Measurements from ENCODE around the gene OSBPL1A. TPM values are rescaled to one million over a fixed set of nuclear protein-coding genes. Genes with fewer than 3 reads are reported as not detected.

OSBPL1A gene
- total and polyA plus RNA-seq, 2 of the 8 experiments (the other 6 are each of a cell fraction or from before 2014, with no cell fraction given), result 53.2 to 74.9 TPM

DNA sequence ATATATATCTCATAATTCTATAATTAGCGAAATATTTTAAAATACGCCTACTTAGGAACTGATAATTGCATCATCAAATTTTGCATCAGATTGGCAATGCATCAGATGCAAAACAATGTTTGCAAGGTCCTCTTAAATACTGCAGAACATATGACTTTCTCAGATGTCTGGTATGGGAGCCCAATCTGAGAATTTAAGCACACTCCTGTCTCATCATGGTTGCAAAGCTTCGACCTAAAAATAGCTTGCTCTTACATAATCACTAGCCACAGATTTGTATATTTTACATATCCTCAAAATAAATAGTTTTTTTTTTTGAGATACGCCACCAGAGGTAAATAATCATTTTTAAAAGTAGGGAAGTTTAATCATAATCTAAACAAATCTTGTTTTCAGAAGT lies 135.5 kb downstream of the OSBPL1A start:
- ChIA-PET CTCF (ENCODE audit: partially characterized antibody) (interaction anchor here (0.6 to 1.2 kb wide), 2 partner anchors 85 to 394 kb away, joined by 3 read pairs; no protein-coding TSS in a partner anchor), POLR2A (ENCODE audit: partially characterized antibody) (interaction anchor here (1.3 to 2.3 kb wide), 2 partner anchors 9 to 124 kb away, joined by 4 to 12 read pairs; partner anchors contain the start of gene CABYR)
- no peak overlapping the region for H4K8ac ChIP-seq (ENCODE audit: extremely low read depth, insufficient read depth, low read length)
- no peak overlapping the region for H2BK12ac ChIP-seq (ENCODE audit: low read depth, low read length)
- no peak overlapping the region for H3K9ac ChIP-seq (replicated peaks in 1 of 4; ENCODE audit: extremely low read depth in 1 of 4, low read depth in 3 of 4, low read length in 3 of 4)
- no peak overlapping the region for H3K56ac ChIP-seq (replicated peaks; ENCODE audit: insufficient read length, low read depth, low read length)
- H2BK20ac ChIP-seq (ENCODE audit: low read length), result no peak overlapping the region
- H3K4me3 ChIP-seq (ENCODE audit: extremely low read depth in 1 of 4, insufficient read depth in 2 of 4, low read depth in 3 of 4, low read length in 4 of 4), result no peak overlapping the region
- H3K27me3 ChIP-seq (replicated peaks in 1 of 4; ENCODE audit: control insufficient read depth in 3 of 4, extremely low read depth in 1 of 4, insufficient read depth in 3 of 4, low read length in 3 of 4), result no peaks in the 10 kb centered on the region
- H3K23me2 ChIP-seq (ENCODE audit: low read depth, low read length), result no peaks in the 10 kb centered on the region; the same call in 1 of the 2 replicates
- H3K18ac ChIP-seq (ENCODE audit: extremely low read depth, low read length), result no peak overlapping the region
- no peak overlapping the region for H3K14ac ChIP-seq (ENCODE audit: insufficient read length)
- H2BK120ac ChIP-seq (replicated peaks; ENCODE audit: low read depth, low read length), result no peak overlapping the region
- no peak overlapping the region for H3K27ac ChIP-seq (ENCODE audit: low read depth, low read length)
- H3K23ac ChIP-seq (ENCODE audit: insufficient read length), result no peak overlapping the region
- peaks cover 0 to 1% of the 10 kb centered on the region in 2 experiments for H4K20me1 ChIP-seq (replicated peaks in 1 of 2; ENCODE audit: control insufficient read depth in 1 of 2, insufficient read depth in 2 of 2, low read length in 2 of 2)
- no peaks in the 10 kb centered on the region for H3K9me3 ChIP-seq (ENCODE audit: insufficient read depth in 2 of 2, low read depth in 1 of 2, low read length in 1 of 2)
- H2BK5ac ChIP-seq (ENCODE audit: low read depth, low read length), result no peak overlapping the region
- no peak overlapping the region for H2BK15ac ChIP-seq (ENCODE audit: low read length)
- H3K79me1 ChIP-seq (ENCODE audit: low read depth, low read length), result peaks cover 3% of the 10 kb centered on the region
- H4K91ac ChIP-seq (replicated peaks; ENCODE audit: insufficient read length, low read length), result no peak overlapping the region
- no peak overlapping the region for H3K4ac ChIP-seq (replicated peaks; ENCODE audit: insufficient read length, low read depth, low read length)
- H2AK5ac ChIP-seq (ENCODE audit: low read depth, low read length), result no peak overlapping the region
- DNase-seq (ENCODE audit: low read depth in 1 of 2, low spot score in 2 of 2), result no peak
- no peak overlapping the region for H2AFZ ChIP-seq (ENCODE audit: low read length)
- H3K4me2 ChIP-seq (ENCODE audit: insufficient read depth in 1 of 2, low read depth in 2 of 2, low read length in 2 of 2), result no peak overlapping the region
- WGBS, 2 experiments (ENCODE audit: extremely low coverage in 1 of 2, insufficient coverage in 1 of 2, insufficient read length in 1 of 2, insufficient replicate concordance in 2 of 2, low coverage in 1 of 2, low lambda C conversion rate in 2 of 2, missing lambda C conversion rate in 1 of 2), result 89% methylated on average over 4 of the region's 4 CpGs; no CpG with 5 or more reads in 1 of the 2 experiments
- H3K4me1 ChIP-seq (replicated peaks in 1 of 4; ENCODE audit: control insufficient read depth in 3 of 4, insufficient read depth in 4 of 4, low read length in 3 of 4), result peaks cover 3 to 12% (median 6%) of the 10 kb centered on the region in 4 experiments; a peak in 5 of 7 replicates
- H3K36me3 ChIP-seq (ENCODE audit: control insufficient read depth in 2 of 4, insufficient read depth in 4 of 4, low read length in 3 of 4), result no peaks in the 10 kb centered on the region
- H3K79me2 ChIP-seq (ENCODE audit: control insufficient read depth in 1 of 2, insufficient read depth in 2 of 2, low read length in 2 of 2), result peaks cover 0 to 76% of the 10 kb centered on the region in 2 experiments; a peak in 3 of 4 replicates
- no peak for FAIRE-seq
- H4K5ac ChIP-seq (ENCODE audit: insufficient read length, low read depth, low read length), result no peak overlapping the region
- TF ChIP-seq GABPA (IDR thresholded peaks at IDR 0.05; ENCODE audit: borderline replicate concordance, insufficient read depth, low read length) (no peak), TBP (IDR thresholded peaks at IDR 0.05; ENCODE audit: low read depth, low read length) (no peak), TEAD4 (IDR thresholded peaks at IDR 0.05; ENCODE audit: low read depth, low read length) (no peak), BRCA1 (IDR thresholded peaks at IDR 0.05; ENCODE audit: low read depth, low read length) (no peak), SAP30 (IDR thresholded peaks at IDR 0.05; ENCODE audit: insufficient read depth, insufficient replicate concordance, low read length) (no peak), RXRA (IDR thresholded peaks at IDR 0.05; ENCODE audit: insufficient read depth, low read depth, low read length) (no peak), CBX8 (IDR thresholded peaks at IDR 0.05; ENCODE audit: borderline replicate concordance, low read depth, low read length) (no peak), HDAC2 (IDR thresholded peaks at IDR 0.05; ENCODE audit: borderline replicate concordance in 1 of 2, low read depth in 2 of 2, low read length in 2 of 2) (no peak), SP1 (IDR thresholded peaks at IDR 0.05; ENCODE audit: low read depth, low read length) (no peak), SP2 (IDR thresholded peaks at IDR 0.05; ENCODE audit: low read length) (no peak), ASH2L (IDR thresholded peaks at IDR 0.05; ENCODE audit: low read length) (no peak), RNF2 (IDR thresholded peaks at IDR 0.05; ENCODE audit: borderline replicate concordance, low read depth, low read length, missing control alignments, poor library complexity, severe bottlenecking) (no peak)
- TF ChIP-seq, protein P1, sequence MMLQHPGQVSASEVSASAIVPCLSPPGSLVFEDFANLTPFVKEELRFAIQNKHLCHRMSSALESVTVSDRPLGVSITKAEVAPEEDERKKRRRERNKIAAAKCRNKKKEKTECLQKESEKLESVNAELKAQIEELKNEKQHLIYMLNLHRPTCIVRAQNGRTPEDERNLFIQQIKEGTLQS (IDR thresholded peaks at IDR 0.05; ENCODE audit: insufficient read depth, low read depth, low read length), result no peak
